Nephron progenitor cell (in vitro differentiated cells): Measurements from ENCODE around the gene PTTG1IP2.

Experiments used
- DNase-seq: peaks from one replicate; pipeline ENCODE4 v3.0.0; 2021
- H3K27ac Mint-ChIP-seq: 2 replicates; pipeline ENCODE4 v1.8.0; 2021; ENCODE audit warnings: mild to moderate bottlenecking, moderate library complexity, mixed read lengths
- H3K27me3 Mint-ChIP-seq: 2 replicates; pipeline ENCODE4 v1.8.0; 2021; ENCODE audit warnings: mild to moderate bottlenecking, low read depth, mixed read lengths; ENCODE audit not compliant: poor library complexity
- H3K36me3 Mint-ChIP-seq: 2 replicates; pipeline ENCODE4 v1.8.0; 2021; ENCODE audit warnings: low read depth, mixed read lengths
- H3K4me1 Mint-ChIP-seq: 2 replicates; pipeline ENCODE4 v1.8.0; 2021; ENCODE audit warnings: mixed read lengths
- H3K4me3 Mint-ChIP-seq: 2 replicates; pipeline ENCODE4 v1.8.0; 2021; ENCODE audit warnings: mild to moderate bottlenecking, moderate library complexity, mixed read lengths
- H3K9me3 Mint-ChIP-seq: 2 replicates; pipeline ENCODE4 v1.8.0; 2021; ENCODE audit warnings: mild to moderate bottlenecking, moderate library complexity, mixed read lengths
- CTCF ChIP-seq: fragments of 200-600 bp; sonication (generic); IDR thresholded peaks from 2 replicates; pipeline ENCODE4 v1.5.0; 2021; ENCODE audit warnings: antibody characterized with exemption

Gene PTTG1IP2

GRCh38 chr7:90503367-90503766 is 33.9 kb downstream of the PTTG1IP2 start:
- no peak for TF ChIP-seq CTCF
- no peaks in the 10 kb centered on the region for H3K27me3 Mint-ChIP-seq
- H3K4me3 Mint-ChIP-seq: no peak overlapping the region
- no peaks in the 10 kb centered on the region for H3K36me3 Mint-ChIP-seq
- H3K4me1 Mint-ChIP-seq: no peaks in the 10 kb centered on the region
- no peak overlapping the region for H3K27ac Mint-ChIP-seq
- DNase-seq: no peak
- no peaks in the 10 kb centered on the region for H3K9me3 Mint-ChIP-seq

GRCh38 chr7:90507692-90508091 is 38.3 kb downstream of the PTTG1IP2 start:
- TF ChIP-seq CTCF: no peak
- no peak for DNase-seq
- no peaks in the 10 kb centered on the region for H3K27me3 Mint-ChIP-seq
- no peaks in the 10 kb centered on the region for H3K4me1 Mint-ChIP-seq
- H3K36me3 Mint-ChIP-seq: no peaks in the 10 kb centered on the region
- no peak overlapping the region for H3K27ac Mint-ChIP-seq
- no peak overlapping the region for H3K4me3 Mint-ChIP-seq
- no peaks in the 10 kb centered on the region for H3K9me3 Mint-ChIP-seq

GRCh38 chr7:90511776-90512175 is 42.3 kb downstream of the PTTG1IP2 start:
- Mint-ChIP-seq H3K36me3 (no peaks in the 10 kb centered on the region), H3K4me1 (no peaks in the 10 kb centered on the region), H3K4me3 (no peak overlapping the region), H3K27ac (no peak overlapping the region), H3K9me3 (no peaks in the 10 kb centered on the region), H3K27me3 (no peaks in the 10 kb centered on the region)
- no peak for TF ChIP-seq CTCF
- no peak for DNase-seq

GRCh38 chr7:90512821-90513254 is 43.4 kb downstream of the PTTG1IP2 start:
- no peaks in the 10 kb centered on the region for H3K36me3 Mint-ChIP-seq
- H3K4me3 Mint-ChIP-seq: no peak overlapping the region
- H3K9me3 Mint-ChIP-seq: no peaks in the 10 kb centered on the region
- H3K4me1 Mint-ChIP-seq: no peaks in the 10 kb centered on the region
- no peak for TF ChIP-seq CTCF
- H3K27me3 Mint-ChIP-seq: no peaks in the 10 kb centered on the region
- H3K27ac Mint-ChIP-seq: no peak overlapping the region
- DNase-seq: no peak

- Mint-ChIP-seq H3K27me3 (no peaks in the 10 kb centered on the region), H3K9me3 (no peaks in the 10 kb centered on the region), H3K4me1 (no peaks in the 10 kb centered on the region), H3K27ac (no peak overlapping the region), H3K36me3 (no peaks in the 10 kb centered on the region), H3K4me3 (no peak overlapping the region)
- no peak for TF ChIP-seq CTCF
- DNase-seq: no peak
Measured at GRCh38 chr7:90516257-90516656, 46.8 kb downstream of the PTTG1IP2 start.

GRCh38 chr7:90518630-90519029 is 49.2 kb downstream of the PTTG1IP2 start:
- Mint-ChIP-seq H3K9me3 (no peaks in the 10 kb centered on the region), H3K27me3 (no peaks in the 10 kb centered on the region), H3K36me3 (no peaks in the 10 kb centered on the region), H3K27ac (no peak overlapping the region), H3K4me3 (no peak overlapping the region), H3K4me1 (no peaks in the 10 kb centered on the region)
- no peak for DNase-seq
- TF ChIP-seq CTCF: no peak
